ENCODE measurements around the gene PPM1B. TPM values are rescaled to one million over a fixed set of nuclear protein-coding genes. Genes with fewer than 3 reads are reported as not detected.

PPM1B gene
- total and polyA plus RNA-seq, 2 of the 4 experiments (the other 2 are of a cell fraction): 13.4 to 14.7 TPM

DNA sequence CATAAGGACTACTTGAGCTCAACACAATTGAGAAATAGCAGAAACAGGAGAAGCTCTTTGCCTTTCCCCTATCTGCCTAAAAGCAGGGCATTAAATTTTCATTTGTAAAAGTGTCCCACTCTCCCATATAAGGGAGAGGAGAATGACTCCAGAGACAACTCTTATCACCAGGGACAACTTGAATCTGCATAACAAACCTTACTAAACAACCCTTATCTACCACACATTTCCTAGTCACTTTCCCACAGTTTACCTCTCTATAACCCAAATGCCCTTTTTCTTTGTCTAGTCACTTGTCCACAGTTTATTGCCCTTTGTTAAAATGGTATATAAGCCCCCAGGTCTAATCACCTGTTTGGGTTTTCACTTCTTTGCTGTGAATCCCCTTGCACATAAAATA lies 37.5 kb upstream of the PPM1B start:
- H3K27me3 ChIP-seq (ENCODE audit: control insufficient read depth, insufficient read depth, low read length): no peaks in the 10 kb centered on the region
- H2AK5ac ChIP-seq (ENCODE audit: low read depth, low read length): no peak overlapping the region
- H3K4ac ChIP-seq (ENCODE audit: low read depth, low read length): no peak overlapping the region; the same call in 1 of the 2 replicates
- no peaks in the 10 kb centered on the region for H3K36me3 ChIP-seq (ENCODE audit: control insufficient read depth, insufficient read depth, low read length)
- H3K4me2 ChIP-seq (ENCODE audit: low read depth, low read length): no peak overlapping the region
- peak overlapping the region; percentile 41; the same call in 2 of the 3 replicates for H2BK15ac ChIP-seq (ENCODE audit: low read depth, low read length)
- no peak overlapping the region for H3K27ac ChIP-seq (ENCODE audit: insufficient read depth, low read length)
- dilution Hi-C loops (cut with HindIII; ENCODE audit: low sequenced_read_pairs, unreplicated experiment): no loop called here
- H2BK20ac ChIP-seq (ENCODE audit: low read depth, low read length): peak overlapping the region; percentile 57; the same call in 1 of the 2 replicates
- in situ Hi-C loops (cut with MboI; ENCODE audit: low sequenced_read_pairs): no loop called here
- CTCF ChIA-PET: no interaction called here
- peak overlapping the region; percentile 80 for H2BK5ac ChIP-seq (ENCODE audit: low read depth, low read length, poor library complexity, severe bottlenecking)
- H3K14ac ChIP-seq (replicated peaks; ENCODE audit: low read depth, low read length): no peak overlapping the region
- DNase-seq: no peak
- no peaks in the 10 kb centered on the region for H3K79me1 ChIP-seq (ENCODE audit: low read depth in 1 of 2, low read length in 2 of 2)
- H4K5ac ChIP-seq (ENCODE audit: low read depth, low read length): peak overlapping the region; percentile 82; the same call in 1 of the 2 replicates
- H3K18ac ChIP-seq (ENCODE audit: low read depth, low read length): peak overlapping the region; percentile 95
- peak overlapping the region; percentile 33; the same call in 1 of the 2 replicates for H4K91ac ChIP-seq (ENCODE audit: insufficient read depth, low read depth, low read length)
- BruUV-seq (replicated peaks): no TSS peak
- H3K4me1 ChIP-seq (ENCODE audit: control insufficient read depth, insufficient read depth, low read length): peaks cover 7% of the 10 kb centered on the region; the same call in 1 of the 2 replicates
- H3K56ac ChIP-seq (ENCODE audit: extremely low read depth, insufficient read depth, low read length): no peak overlapping the region
- no peaks in the 10 kb centered on the region for H3K9me1 ChIP-seq (ENCODE audit: insufficient read depth, low read length)
- H2AFZ ChIP-seq (replicated peaks; ENCODE audit: low read length, poor library complexity): no peak overlapping the region
- ATAC-seq (ENCODE audit: low read depth): no peak
- H2BK120ac ChIP-seq (ENCODE audit: low read depth, low read length): peak overlapping the region; percentile 71
- TF ChIP-seq CHD1 (IDR thresholded peaks at IDR 0.05; ENCODE audit: low read depth, low read length) (no peak), MAFK (IDR thresholded peaks at IDR 0.05; ENCODE audit: low read depth, low read length) (no peak), MAZ (IDR thresholded peaks at IDR 0.05; ENCODE audit: borderline replicate concordance, low read depth, low read length) (no peak), MXI1 (IDR thresholded peaks at IDR 0.05; ENCODE audit: borderline replicate concordance, low read depth, low read length) (no peak), SMC3 (IDR thresholded peaks at IDR 0.05; ENCODE audit: low read depth, low read length) (no peak), RAD21 (IDR thresholded peaks at IDR 0.05; ENCODE audit: low read length) (no peak), USF2 (IDR thresholded peaks at IDR 0.05; ENCODE audit: low read depth, low read length) (no peak), FOS (IDR thresholded peaks at IDR 0.05; ENCODE audit: low read depth, low read length) (no peak), RFX5 (IDR thresholded peaks at IDR 0.05; ENCODE audit: low read depth, low read length) (no peak), BHLHE40 (IDR thresholded peaks at IDR 0.05; ENCODE audit: low read depth, low read length) (no peak)
- TF ChIP-seq, protein P1, sequence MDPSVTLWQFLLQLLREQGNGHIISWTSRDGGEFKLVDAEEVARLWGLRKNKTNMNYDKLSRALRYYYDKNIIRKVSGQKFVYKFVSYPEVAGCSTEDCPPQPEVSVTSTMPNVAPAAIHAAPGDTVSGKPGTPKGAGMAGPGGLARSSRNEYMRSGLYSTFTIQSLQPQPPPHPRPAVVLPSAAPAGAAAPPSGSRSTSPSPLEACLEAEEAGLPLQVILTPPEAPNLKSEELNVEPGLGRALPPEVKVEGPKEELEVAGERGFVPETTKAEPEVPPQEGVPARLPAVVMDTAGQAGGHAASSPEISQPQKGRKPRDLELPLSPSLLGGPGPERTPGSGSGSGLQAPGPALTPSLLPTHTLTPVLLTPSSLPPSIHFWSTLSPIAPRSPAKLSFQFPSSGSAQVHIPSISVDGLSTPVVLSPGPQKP (IDR thresholded peaks at IDR 0.05; ENCODE audit: borderline replicate concordance, low read depth, low read length): no peak
- no peak overlapping the region for H3K9ac ChIP-seq (ENCODE audit: low read depth, low read length)
- H3K9me3 ChIP-seq (ENCODE audit: control insufficient read depth, insufficient read depth, low read length): no peaks in the 10 kb centered on the region
- H4K20me1 ChIP-seq (ENCODE audit: insufficient read depth, low read length): no peaks in the 10 kb centered on the region
- H3K4me3 ChIP-seq (ENCODE audit: insufficient read depth, low read depth, low read length): no peak overlapping the region
- POLR2A ChIA-PET (ENCODE audit: unreplicated experiment): no interaction called here
- H3K23ac ChIP-seq (ENCODE audit: low read depth, low read length): no peak overlapping the region
- peak overlapping the region in 1 of 2 experiments; percentile 31; a peak in 1 of 4 replicates for H4K8ac ChIP-seq (ENCODE audit: low read depth in 2 of 2, low read length in 2 of 2)
- intact Hi-C loops (cut with micrococcal nuclease): no loop called here
- H2AK9ac ChIP-seq (replicated peaks; ENCODE audit: low read depth, low read length, poor library complexity): no peak overlapping the region

Data from IMR-90 (cell line).